Measurements from ENCODE around the gene SMARCD1. TPM values are rescaled to one million over a fixed set of nuclear protein-coding genes. Genes with fewer than 3 reads are reported as not detected.

SMARCD1 gene
- total and polyA plus RNA-seq, 9 of the 15 experiments (the other 6 are each of a cell fraction or from before 2014, with no cell fraction given) = 0.86 to 91.7 (median 48.0) TPM

GRCh38 chr12:50081096-50081808 lies 3.9 kb upstream of the SMARCD1 start:
- ChIA-PET POLR2A (interaction anchor here (0.6 to 1.1 kb wide), 3 partner anchors 42 to 86 kb away, joined by 3 to 4 read pairs (median 4); partner anchors contain the start of gene CERS5), CTCF (ENCODE audit: low intra/inter-chr PET ratio) (no interaction called here)
- H3K36me3 ChIP-seq (ENCODE audit: control insufficient read depth, insufficient read depth, low read length) = peaks cover 4% of the 10 kb centered on the region; the same call in 2 of the 3 replicates
- no peak for FAIRE-seq
- in situ Hi-C loops (cut with MboI) (loop anchor here (5.0 kb wide), 1 partner anchor 96 kb away; no protein-coding TSS in a partner anchor), intact Hi-C loops (cut with micrococcal nuclease) (no loop called here)
- H3K9ac ChIP-seq (ENCODE audit: insufficient read depth in 1 of 2, low read depth in 2 of 2, low read length in 2 of 2) = peak overlapping the region in 1 of 2 experiments; percentile 66; a peak in 2 of 4 replicates
- TF ChIP-seq MAX (CRISPR knock-in tag; IDR thresholded peaks at IDR 0.05) (0 out of 2 replicates have a peak, but pooled peaks have one; percentile 44), E2F6 (IDR thresholded peaks at IDR 0.05; ENCODE audit: borderline replicate concordance in 1 of 2, extremely low read depth in 1 of 2, insufficient read depth in 1 of 2, insufficient read length in 1 of 2, low read depth in 1 of 2, low read length in 1 of 2, poor library complexity in 1 of 2, severe bottlenecking in 1 of 2) (peak; percentile 50 to 59), RAD51 (IDR thresholded peaks at IDR 0.05; ENCODE audit: borderline replicate concordance, low read depth) (peak; percentile 14; the same call in 1 of the 2 replicates), EGR1 (conservative IDR thresholded peaks at IDR 0.05) (peak; percentile 92), USF2 (CRISPR knock-in tag; IDR thresholded peaks at IDR 0.05) (peak; percentile 39; the same call in 1 of the 2 replicates), RERE (CRISPR knock-in tag; IDR thresholded peaks at IDR 0.05; ENCODE audit: borderline replicate concordance) (no peak), L3MBTL2 (IDR thresholded peaks at IDR 0.05) (peak; percentile 62), SMAD2 (IDR thresholded peaks at IDR 0.05; ENCODE audit: low read depth, low read length) (no peak), POLR2AphosphoS5 (IDR thresholded peaks at IDR 0.05; ENCODE audit: control insufficient read depth, insufficient read depth, low read depth, low read length) (no peak), RBFOX2 (IDR thresholded peaks at IDR 0.05; ENCODE audit: low read depth, low read length) (0 out of 2 replicates have a peak, but pooled peaks have one; percentile 23)
- H2AFZ ChIP-seq (ENCODE audit: low read depth, low read length) = peak overlapping the region; percentile 73; the same call in 1 of the 2 replicates
- H3K79me2 ChIP-seq (ENCODE audit: control insufficient read depth, insufficient read depth, low read length) = peaks cover 10% of the 10 kb centered on the region
- H3K4me1 ChIP-seq (replicated peaks in 1 of 2; ENCODE audit: control insufficient read depth in 2 of 2, insufficient read depth in 2 of 2, low read length in 2 of 2) = peaks cover 10 to 21% of the 10 kb centered on the region in 2 experiments; a peak in 4 of 5 replicates
- DNase-seq (ENCODE audit: extremely low read depth in 1 of 4, low spot score in 3 of 4) = peak in 2 of 4 experiments; percentile 65 to 69
- BruUV-seq (replicated peaks) = no TSS peak
- H3K4me2 ChIP-seq (ENCODE audit: insufficient read depth, low read length) = no peak overlapping the region; the same call in 1 of the 2 replicates
- H4K20me1 ChIP-seq (replicated peaks; ENCODE audit: control insufficient read depth, insufficient read depth, low read length) = peaks cover 5% of the 10 kb centered on the region
- no peaks in the 10 kb centered on the region for H3K9me1 ChIP-seq (ENCODE audit: control insufficient read depth, insufficient read depth, low read length)
- no peak overlapping the region for H3K27ac ChIP-seq (ENCODE audit: extremely low read depth, low read depth, low read length)
- 17% methylated on average over 29 of the region's 46 CpGs for WGBS (ENCODE audit: insufficient coverage, low coverage, missing lambda C conversion rate)
- H3K4me3 ChIP-seq = no peak overlapping the region
- no peaks in the 10 kb centered on the region for H3K27me3 ChIP-seq (ENCODE audit: control insufficient read depth in 2 of 2, insufficient read depth in 2 of 2, low read length in 2 of 2)
- no peaks in the 10 kb centered on the region for H3K9me3 ChIP-seq (replicated peaks; ENCODE audit: control insufficient read depth, insufficient read depth, low read depth, low read length)
- ATAC-seq = no peak

Data from K562 (cell line).